ENCODE measurements around the gene SYNRG.
A peak's percentile ranks its signal among the peaks of the same experiment; 100 is the strongest.

Gene SYNRG

GRCh38 chr17:37510056-37510455 is 99.2 kb downstream of the SYNRG start:
- no peaks in the 10 kb centered on the region for H3K36me3 ChIP-seq (ENCODE audit: insufficient read depth)
- H3K27me3 ChIP-seq (ENCODE audit: insufficient read depth, low read depth) = no peaks in the 10 kb centered on the region
- H3K4me1 ChIP-seq (ENCODE audit: low read depth, poor library complexity, severe bottlenecking) = peaks cover 7% of the 10 kb centered on the region
- no peak overlapping the region for H3K27ac ChIP-seq
- H3K79me2 ChIP-seq (ENCODE audit: insufficient read depth, low read depth) = peaks cover 3% of the 10 kb centered on the region; the same call in 1 of the 2 replicates
- no peak overlapping the region for H2AFZ ChIP-seq (ENCODE audit: low read depth)
- no peak for TF ChIP-seq CTCF (conservative IDR thresholded peaks at IDR 0.05; ENCODE audit: low read depth, low read length)
- H3K4me3 ChIP-seq (IDR thresholded peaks at IDR 0.05; ENCODE audit: insufficient read depth, low read depth, low read length) = no peak overlapping the region
- no peak overlapping the region for H3K9ac ChIP-seq
- no peak overlapping the region for H3K4me2 ChIP-seq
- H4K20me1 ChIP-seq (ENCODE audit: insufficient read depth) = no peaks in the 10 kb centered on the region

GRCh38 chr17:37507111-37507510 is 102.1 kb downstream of the SYNRG start:
- H3K27ac ChIP-seq = no peak overlapping the region
- no peak overlapping the region for H3K9ac ChIP-seq
- no peak overlapping the region for H3K4me2 ChIP-seq
- H3K36me3 ChIP-seq (ENCODE audit: insufficient read depth) = no peaks in the 10 kb centered on the region
- no peaks in the 10 kb centered on the region for H3K27me3 ChIP-seq (ENCODE audit: insufficient read depth, low read depth)
- no peak overlapping the region for H3K4me3 ChIP-seq (IDR thresholded peaks at IDR 0.05; ENCODE audit: insufficient read depth, low read depth, low read length)
- no peak for TF ChIP-seq CTCF (conservative IDR thresholded peaks at IDR 0.05; ENCODE audit: low read depth, low read length)
- H3K4me1 ChIP-seq (ENCODE audit: low read depth, poor library complexity, severe bottlenecking) = peaks cover 10% of the 10 kb centered on the region
- H4K20me1 ChIP-seq (ENCODE audit: insufficient read depth) = no peaks in the 10 kb centered on the region
- H3K79me2 ChIP-seq (ENCODE audit: insufficient read depth, low read depth) = peaks cover 2% of the 10 kb centered on the region; the same call in 1 of the 2 replicates
- H2AFZ ChIP-seq (ENCODE audit: low read depth) = no peak overlapping the region

- Histone ChIP-seq H3K4me1 (ENCODE audit: low read depth, poor library complexity, severe bottlenecking) (peaks cover 10% of the 10 kb centered on the region), H3K9ac (no peak overlapping the region), H3K27ac (no peak overlapping the region), H2AFZ (ENCODE audit: low read depth) (no peak overlapping the region), H3K36me3 (ENCODE audit: insufficient read depth) (no peaks in the 10 kb centered on the region), H3K4me3 (IDR thresholded peaks at IDR 0.05; ENCODE audit: insufficient read depth, low read depth, low read length) (no peak overlapping the region), H3K27me3 (ENCODE audit: insufficient read depth, low read depth) (no peaks in the 10 kb centered on the region), H3K4me2 (no peak overlapping the region), H3K79me2 (ENCODE audit: insufficient read depth, low read depth) (no peaks in the 10 kb centered on the region; the same call in 1 of the 2 replicates), H4K20me1 (ENCODE audit: insufficient read depth) (no peaks in the 10 kb centered on the region)
- TF ChIP-seq CTCF (conservative IDR thresholded peaks at IDR 0.05; ENCODE audit: low read depth, low read length) = peak; percentile 71
Observed at GRCh38 chr17:37506678-37507077, 102.5 kb downstream of the SYNRG start.

GRCh38 chr17:37505333-37505732 is 103.9 kb downstream of the SYNRG start:
- Histone ChIP-seq H3K36me3 (ENCODE audit: insufficient read depth) (no peaks in the 10 kb centered on the region), H3K9ac (no peak overlapping the region), H2AFZ (ENCODE audit: low read depth) (no peak overlapping the region), H4K20me1 (ENCODE audit: insufficient read depth) (no peaks in the 10 kb centered on the region), H3K27ac (no peak overlapping the region), H3K4me3 (IDR thresholded peaks at IDR 0.05; ENCODE audit: insufficient read depth, low read depth, low read length) (no peak overlapping the region), H3K79me2 (ENCODE audit: insufficient read depth, low read depth) (peaks cover under 1% of the 10 kb centered on the region; the same call in 1 of the 2 replicates), H3K4me2 (no peak overlapping the region; the same call in 1 of the 2 replicates), H3K4me1 (ENCODE audit: low read depth, poor library complexity, severe bottlenecking) (peaks cover 10% of the 10 kb centered on the region), H3K27me3 (ENCODE audit: insufficient read depth, low read depth) (no peaks in the 10 kb centered on the region)
- no peak for TF ChIP-seq CTCF (conservative IDR thresholded peaks at IDR 0.05; ENCODE audit: low read depth, low read length)

All from KMS-11 (cell line).